ENCODE measurements around the gene KIF3A. TPM values are rescaled to one million over a fixed set of nuclear protein-coding genes. Genes with fewer than 3 reads are reported as not detected.
A peak's percentile ranks its signal among the peaks of the same experiment; 100 is the strongest.

The KIF3A gene
- total and polyA plus RNA-seq, 12 donors = 4.1 to 42.0 (median 10.6) TPM

- peak in 1 of 7 donors; percentile 17 for DNase-seq
- no peaks in the 10 kb centered on the region for H3K27me3 ChIP-seq
- intact Hi-C loops (cut with DNase I) = no loop called here
- TF ChIP-seq POLR2A (IDR thresholded peaks at IDR 0.05) (no peak), CTCF (IDR thresholded peaks at IDR 0.05) (no peak)
- H3K9me3 ChIP-seq (replicated peaks in 1 of 3) = no peaks in the 10 kb centered on the region
- H3K4me1 ChIP-seq (replicated peaks in 1 of 2) = peaks cover 0 to 5% of the 10 kb centered on the region in 2 donors
- 95 to 99% (median 96%) methylated on average over 4 of the region's 4 CpGs for WGBS, 4 donors
- no peak overlapping the region for H3K4me3 ChIP-seq
- no peak overlapping the region for H3K27ac ChIP-seq
- H3K36me3 ChIP-seq (replicated peaks in 1 of 2) = peaks cover 0 to 16% of the 10 kb centered on the region in 2 donors
These were observed 16.8 kb upstream of the KIF3A start for GRCh38 chr5:132754111-132754510.

- no peak for TF ChIP-seq POLR2A (IDR thresholded peaks at IDR 0.05)
- no peak for TF ChIP-seq CTCF (IDR thresholded peaks at IDR 0.05)
- WGBS, 4 donors = 63 to 92% (median 76%) methylated on average over 2 of the region's 2 CpGs
- Histone ChIP-seq H3K36me3 (replicated peaks in 1 of 2) (peaks cover 0 to 8% of the 10 kb centered on the region in 2 donors), H3K27ac (no peak overlapping the region), H3K4me1 (replicated peaks in 1 of 2) (peaks cover 0 to 5% of the 10 kb centered on the region in 2 donors), H3K9me3 (replicated peaks in 1 of 3) (no peaks in the 10 kb centered on the region), H3K4me3 (no peak overlapping the region), H3K27me3 (no peaks in the 10 kb centered on the region)
- peak in 1 of 7 donors; percentile 52 for DNase-seq
- intact Hi-C loops (cut with DNase I) = no loop called here
These were observed 16.0 kb upstream of the KIF3A start for GRCh38 chr5:132753135-132753987.

GRCh38 chr5:132752581-132753125, 15.3 kb upstream of the KIF3A start:
- WGBS, 4 donors = 82 to 97% (median 88%) methylated on average over 1 of the region's 1 CpG
- DNase-seq = peak in 1 of 7 donors; percentile 18
- TF ChIP-seq CTCF (IDR thresholded peaks at IDR 0.05) (no peak), POLR2A (IDR thresholded peaks at IDR 0.05) (no peak)
- Histone ChIP-seq H3K27me3 (no peaks in the 10 kb centered on the region), H3K9me3 (replicated peaks in 1 of 3) (no peaks in the 10 kb centered on the region), H3K27ac (no peak overlapping the region), H3K4me1 (replicated peaks in 1 of 2) (peaks cover 0 to 5% of the 10 kb centered on the region in 2 donors), H3K36me3 (replicated peaks in 1 of 2) (peaks cover 0 to 1% of the 10 kb centered on the region in 2 donors), H3K4me3 (no peak overlapping the region)
- intact Hi-C loops (cut with DNase I) = no loop called here

GRCh38 chr5:132751971-132752580, 14.7 kb upstream of the KIF3A start:
- DNase-seq = peak in 1 of 7 donors; percentile 29
- Histone ChIP-seq H3K4me3 (no peak overlapping the region), H3K4me1 (replicated peaks in 1 of 2) (peaks cover 2 to 10% of the 10 kb centered on the region in 2 donors), H3K9me3 (replicated peaks in 1 of 3) (no peaks in the 10 kb centered on the region), H3K36me3 (replicated peaks in 1 of 2) (no peaks in the 10 kb centered on the region), H3K27me3 (peaks cover 2% of the 10 kb centered on the region), H3K27ac (no peak overlapping the region)
- intact Hi-C loops (cut with DNase I) = no loop called here
- 90 to 95% (median 94%) methylated on average over 4 to 5 of the region's 5 CpGs for WGBS, 4 donors
- no peak for TF ChIP-seq POLR2A (IDR thresholded peaks at IDR 0.05)
- TF ChIP-seq CTCF (IDR thresholded peaks at IDR 0.05) = no peak
